ENCODE results near the gene DUOX1. TPM values are rescaled to one million over a fixed set of nuclear protein-coding genes. Genes with fewer than 3 reads are reported as not detected.

Gene DUOX1
- total RNA-seq, 1 experiment from 2014 or later, result 19.6 TPM

DNA sequence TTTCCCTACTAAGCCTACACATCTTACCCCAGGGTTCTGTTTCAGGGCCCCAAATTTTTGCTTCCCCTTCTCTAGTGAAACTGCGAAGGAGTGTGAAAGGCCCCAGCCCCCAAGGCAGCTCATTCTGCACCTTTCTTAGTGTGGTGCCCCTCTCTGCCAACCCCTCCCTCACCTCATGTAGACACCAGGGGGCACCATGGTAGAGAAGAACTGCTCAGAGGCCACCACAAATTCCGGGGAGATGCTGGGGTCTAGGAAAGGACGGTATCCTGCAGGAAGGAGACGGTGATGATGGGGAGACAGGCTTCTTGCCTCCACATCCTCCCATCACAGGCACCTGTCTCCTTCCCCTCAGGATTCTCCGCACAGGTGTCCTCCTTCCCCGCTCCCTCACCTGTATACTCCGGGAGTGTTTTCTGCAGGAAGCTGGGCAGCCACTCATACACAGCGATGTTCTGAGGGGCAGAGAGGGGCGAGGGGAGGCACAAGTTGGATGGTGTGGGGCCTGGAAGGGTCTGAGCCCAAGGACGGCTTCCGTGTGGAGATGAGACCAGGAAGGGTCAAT, 19.5 kb upstream of the DUOX1 start:
- Histone ChIP-seq H3K9me2 (ENCODE audit: insufficient read depth) (no peaks in the 10 kb centered on the region), H3K9me3 (ENCODE audit: control insufficient read depth in 1 of 2, insufficient read depth in 1 of 2, low read depth in 1 of 2, low read length in 2 of 2) (no peaks in the 10 kb centered on the region), H3K27me3 (ENCODE audit: insufficient read depth, low read length) (no peaks in the 10 kb centered on the region), H3K79me2 (ENCODE audit: insufficient read depth, low read length) (no peaks in the 10 kb centered on the region), H3K27ac (ENCODE audit: low read depth, low read length) (no peak overlapping the region), H3K4me2 (ENCODE audit: low read length) (no peak overlapping the region), H3K9ac (ENCODE audit: low read length) (no peak overlapping the region), H3K4me1 (ENCODE audit: control insufficient read depth in 1 of 2, insufficient read depth in 2 of 2, low read length in 2 of 2) (no peaks in the 10 kb centered on the region), H3K36me3 (ENCODE audit: control insufficient read depth in 1 of 2, insufficient read depth in 2 of 2, low read length in 2 of 2) (no peaks in the 10 kb centered on the region), H4K20me1 (ENCODE audit: insufficient read depth) (no peaks in the 10 kb centered on the region), H2AFZ (ENCODE audit: low read depth, low read length, poor library complexity, severe bottlenecking) (no peak overlapping the region), H3K4me3 (replicated peaks in 1 of 2; ENCODE audit: low read depth in 1 of 2, low read length in 2 of 2) (no peak overlapping the region)
- ChIA-PET POLR2A (no interaction called here), RAD21 (ENCODE audit: low non-redundant PET in 1 of 2, low total read pairs in 2 of 2, uncharacterized antibody in 2 of 2, unreplicated experiment in 2 of 2) (no interaction called here), CTCF (interaction anchor here (2.0 kb wide), 1 partner anchor 8 kb away, joined by 8 read pairs; no protein-coding TSS in a partner anchor)
- no TSS peak for BruUV-seq (replicated peaks)
- DNase-seq (ENCODE audit: low read depth, low spot score), result no peak
- ATAC-seq, result no peak
- no peak for TF ChIP-seq FOSL1 (IDR thresholded peaks at IDR 0.05; ENCODE audit: low read depth)
- TF ChIP-seq, protein P1, sequence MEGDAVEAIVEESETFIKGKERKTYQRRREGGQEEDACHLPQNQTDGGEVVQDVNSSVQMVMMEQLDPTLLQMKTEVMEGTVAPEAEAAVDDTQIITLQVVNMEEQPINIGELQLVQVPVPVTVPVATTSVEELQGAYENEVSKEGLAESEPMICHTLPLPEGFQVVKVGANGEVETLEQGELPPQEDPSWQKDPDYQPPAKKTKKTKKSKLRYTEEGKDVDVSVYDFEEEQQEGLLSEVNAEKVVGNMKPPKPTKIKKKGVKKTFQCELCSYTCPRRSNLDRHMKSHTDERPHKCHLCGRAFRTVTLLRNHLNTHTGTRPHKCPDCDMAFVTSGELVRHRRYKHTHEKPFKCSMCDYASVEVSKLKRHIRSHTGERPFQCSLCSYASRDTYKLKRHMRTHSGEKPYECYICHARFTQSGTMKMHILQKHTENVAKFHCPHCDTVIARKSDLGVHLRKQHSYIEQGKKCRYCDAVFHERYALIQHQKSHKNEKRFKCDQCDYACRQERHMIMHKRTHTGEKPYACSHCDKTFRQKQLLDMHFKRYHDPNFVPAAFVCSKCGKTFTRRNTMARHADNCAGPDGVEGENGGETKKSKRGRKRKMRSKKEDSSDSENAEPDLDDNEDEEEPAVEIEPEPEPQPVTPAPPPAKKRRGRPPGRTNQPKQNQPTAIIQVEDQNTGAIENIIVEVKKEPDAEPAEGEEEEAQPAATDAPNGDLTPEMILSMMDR (IDR thresholded peaks at IDR 0.05 in 2 of 3, conservative IDR thresholded peaks at IDR 0.05 in 1 of 3; ENCODE audit: borderline replicate concordance in 1 of 3, insufficient read depth in 1 of 3, low read depth in 2 of 3, low read length in 2 of 3), result peak in 1 of 3 experiments; percentile 35; a peak in 1 of 6 replicates
- peak; percentile 23; the same call in 1 of the 2 replicates for TF ChIP-seq RAD21 (IDR thresholded peaks at IDR 0.05; ENCODE audit: low read depth)
- intact Hi-C loops (cut with micrococcal nuclease), result no loop called here

DNA sequence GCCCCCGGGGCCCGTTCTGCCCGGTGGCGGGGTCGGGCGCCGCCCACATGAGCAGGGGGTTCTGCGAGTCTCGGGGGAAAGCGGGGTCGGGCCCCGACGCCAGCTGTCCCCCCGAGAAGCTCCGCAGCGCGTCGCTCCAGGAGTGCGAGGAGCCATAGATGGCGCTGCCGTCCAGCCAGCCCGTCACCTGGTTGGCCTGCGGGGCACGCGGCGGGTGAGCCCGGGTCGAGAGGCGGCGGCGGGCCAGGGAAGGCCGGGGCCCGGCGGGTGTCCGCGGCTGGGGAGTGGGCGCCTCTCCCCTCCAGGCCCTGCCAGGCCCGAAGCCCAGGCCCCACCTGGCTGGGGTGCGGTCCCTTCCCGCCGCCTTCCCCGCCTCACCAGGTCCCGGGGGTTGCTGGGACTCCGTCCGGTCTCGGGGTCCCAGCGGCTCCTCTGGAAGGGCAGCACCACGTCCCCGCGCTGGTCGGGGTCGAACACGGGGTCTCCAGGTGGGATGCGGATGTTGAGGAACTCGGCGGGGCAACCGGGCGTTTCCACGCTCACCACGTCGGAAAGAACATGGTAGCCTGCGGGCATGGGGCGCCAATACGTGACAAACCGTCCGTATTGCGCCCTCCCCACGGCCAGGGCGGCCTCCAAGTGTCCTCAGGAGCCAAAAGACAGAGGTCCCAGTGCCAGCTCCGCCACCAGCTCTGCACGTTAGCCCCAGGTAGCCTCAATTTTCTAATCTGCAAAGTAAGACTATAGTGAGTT, 18.2 kb upstream of the DUOX1 start:
- CTCF ChIA-PET, result no interaction called here
- no peak for DNase-seq (ENCODE audit: low read depth, low spot score)
- Histone ChIP-seq H3K4me2 (ENCODE audit: low read length) (no peak overlapping the region), H3K9me3 (ENCODE audit: control insufficient read depth in 1 of 2, insufficient read depth in 1 of 2, low read depth in 1 of 2, low read length in 2 of 2) (no peaks in the 10 kb centered on the region), H3K9ac (ENCODE audit: low read length) (no peak overlapping the region), H2AFZ (ENCODE audit: low read depth, low read length, poor library complexity, severe bottlenecking) (no peak overlapping the region), H3K27me3 (ENCODE audit: insufficient read depth, low read length) (no peaks in the 10 kb centered on the region), H3K36me3 (ENCODE audit: control insufficient read depth in 1 of 2, insufficient read depth in 2 of 2, low read length in 2 of 2) (no peaks in the 10 kb centered on the region), H3K4me1 (ENCODE audit: control insufficient read depth in 1 of 2, insufficient read depth in 2 of 2, low read length in 2 of 2) (no peaks in the 10 kb centered on the region), H3K4me3 (replicated peaks in 1 of 2; ENCODE audit: low read depth in 1 of 2, low read length in 2 of 2) (no peak overlapping the region), H3K27ac (ENCODE audit: low read depth, low read length) (no peak overlapping the region), H3K79me2 (ENCODE audit: insufficient read depth, low read length) (no peaks in the 10 kb centered on the region), H3K9me2 (ENCODE audit: insufficient read depth) (no peaks in the 10 kb centered on the region), H4K20me1 (ENCODE audit: insufficient read depth) (no peaks in the 10 kb centered on the region)
- ATAC-seq, result no peak
- BruUV-seq (replicated peaks), result no TSS peak
- RAD21 ChIA-PET (ENCODE audit: low non-redundant PET in 1 of 2, low total read pairs in 2 of 2, uncharacterized antibody in 2 of 2, unreplicated experiment in 2 of 2), result no interaction called here
- POLR2A ChIA-PET, result no interaction called here
- intact Hi-C loops (cut with micrococcal nuclease), result no loop called here
- TF ChIP-seq, protein P2, sequence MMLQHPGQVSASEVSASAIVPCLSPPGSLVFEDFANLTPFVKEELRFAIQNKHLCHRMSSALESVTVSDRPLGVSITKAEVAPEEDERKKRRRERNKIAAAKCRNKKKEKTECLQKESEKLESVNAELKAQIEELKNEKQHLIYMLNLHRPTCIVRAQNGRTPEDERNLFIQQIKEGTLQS (IDR thresholded peaks at IDR 0.05), result no peak
- TF ChIP-seq CBX3 (IDR thresholded peaks at IDR 0.05; ENCODE audit: low read depth), result no peak
- TF ChIP-seq, protein P3, sequence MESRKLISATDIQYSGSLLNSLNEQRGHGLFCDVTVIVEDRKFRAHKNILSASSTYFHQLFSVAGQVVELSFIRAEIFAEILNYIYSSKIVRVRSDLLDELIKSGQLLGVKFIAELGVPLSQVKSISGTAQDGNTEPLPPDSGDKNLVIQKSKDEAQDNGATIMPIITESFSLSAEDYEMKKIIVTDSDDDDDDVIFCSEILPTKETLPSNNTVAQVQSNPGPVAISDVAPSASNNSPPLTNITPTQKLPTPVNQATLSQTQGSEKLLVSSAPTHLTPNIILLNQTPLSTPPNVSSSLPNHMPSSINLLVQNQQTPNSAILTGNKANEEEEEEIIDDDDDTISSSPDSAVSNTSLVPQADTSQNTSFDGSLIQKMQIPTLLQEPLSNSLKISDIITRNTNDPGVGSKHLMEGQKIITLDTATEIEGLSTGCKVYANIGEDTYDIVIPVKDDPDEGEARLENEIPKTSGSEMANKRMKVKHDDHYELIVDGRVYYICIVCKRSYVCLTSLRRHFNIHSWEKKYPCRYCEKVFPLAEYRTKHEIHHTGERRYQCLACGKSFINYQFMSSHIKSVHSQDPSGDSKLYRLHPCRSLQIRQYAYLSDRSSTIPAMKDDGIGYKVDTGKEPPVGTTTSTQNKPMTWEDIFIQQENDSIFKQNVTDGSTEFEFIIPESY (IDR thresholded peaks at IDR 0.05; ENCODE audit: extremely low read depth, insufficient replicate concordance, low read length), result no peak
- no peak for TF ChIP-seq SIN3A (IDR thresholded peaks at IDR 0.05; ENCODE audit: low read depth)
- TF ChIP-seq EZH2 (IDR thresholded peaks at IDR 0.05), result no peak
- TF ChIP-seq TCF7L2 (IDR thresholded peaks at IDR 0.05; ENCODE audit: borderline replicate concordance, extremely low read depth, insufficient read depth, insufficient read length), result no peak
- TF ChIP-seq POLR2AphosphoS5 (IDR thresholded peaks at IDR 0.05; ENCODE audit: low read depth, low read length), result no peak
- TF ChIP-seq EZH2phosphoT487 (IDR thresholded peaks at IDR 0.05; ENCODE audit: borderline replicate concordance), result no peak
- TF ChIP-seq ZFX (IDR thresholded peaks at IDR 0.05), result no peak
- TF ChIP-seq CEBPB (IDR thresholded peaks at IDR 0.05; ENCODE audit: low read depth), result no peak
- TF ChIP-seq ZNF274 (IDR thresholded peaks at IDR 0.05; ENCODE audit: low read depth, low read length), result no peak
- TF ChIP-seq SP1 (IDR thresholded peaks at IDR 0.05; ENCODE audit: low read depth), result no peak
- TF ChIP-seq POLR2A (IDR thresholded peaks at IDR 0.05; ENCODE audit: borderline replicate concordance, extremely low read depth, insufficient read depth, insufficient read length), result no peak

Data from HCT116 (cell line).